Endothelial cell of umbilical vein (primary cell): Measurements from ENCODE around the gene ORAI3. TPM values are rescaled to one million over a fixed set of nuclear protein-coding genes. Genes with fewer than 3 reads are reported as not detected.

Experiments used
- BruUV-seq: library from RNA; stranded (reverse); fragments of 400-500 nt; replicated peaks from 2 replicates; lab custom pipeline; 2021; lab: Mats Ljungman, UMichigan
- CTCF ChIA-PET: fragments of 300-600, 350-600 bp; sonication (Branson Sonifier 250); formaldehyde crosslinking; loops from one replicate; lab custom pipeline; 2021; ENCODE audit warnings: antibody characterized with exemption, inconsistent platforms; lab: Charles Lee
- POLR2A ChIA-PET: fragments of 300-600, 350-600 bp; sonication (Branson Sonifier 250); formaldehyde crosslinking; loops from one replicate; lab custom pipeline; 2021; ENCODE audit warnings: antibody characterized with exemption, inconsistent platforms; lab: Charles Lee
- DNase-seq: peaks from one replicate; pipeline ENCODE4 v3.0.0-alpha.2; 2011; ENCODE audit warnings: low read depth, low spot score
- FAIRE-seq: peaks from 2 replicates; lab custom pipeline; 2011; peaks lifted over from hg19 to GRCh38; lab: Jason Lieb, UNC
- H2AFZ ChIP-seq: 2 replicates; pipeline ENCODE4 v1.6.0; 2012; ENCODE audit warnings: low read depth, low read length, control low read depth, inconsistent platforms
- H3K27ac ChIP-seq: 2 replicates; pipeline ENCODE4 v1.5.1; 2011; ENCODE audit warnings: low read depth, mild to moderate bottlenecking, control low read depth, low read length, moderate library complexity; ENCODE audit not compliant: insufficient read depth
- H3K27me3 ChIP-seq, 2 experiments: 2 replicates each; pipeline versions ENCODE4 v1.6.0 to v1.6.1; 2011; ENCODE audit warnings: low read length in 2 of 2, mixed read lengths in 1 of 2; ENCODE audit not compliant: control insufficient read depth in 2 of 2, insufficient read depth in 2 of 2
- H3K36me3 ChIP-seq, 2 experiments: 2 replicates in 1 of 2; 3 replicates in 1 of 2; pipeline ENCODE4 v1.5.1; 2011; ENCODE audit warnings: low read length in 2 of 2, mild to moderate bottlenecking in 1 of 2, moderate library complexity in 1 of 2; ENCODE audit not compliant: control insufficient read depth in 2 of 2, insufficient read depth in 2 of 2; ENCODE audit errors: extremely low read depth in 1 of 2
- H3K4me1 ChIP-seq: 3 replicates; pipeline ENCODE4 v1.5.1; 2011; ENCODE audit warnings: mild to moderate bottlenecking, low read length; ENCODE audit not compliant: control insufficient read depth, insufficient read depth; ENCODE audit errors: extremely low read depth
- H3K4me2 ChIP-seq: 2 replicates; pipeline ENCODE4 v1.6.1; 2011; ENCODE audit warnings: low read length, control low read depth, mixed read lengths; ENCODE audit not compliant: insufficient read depth
- H3K4me3 ChIP-seq, 3 experiments: fragments of 200-600 bp in 1 of 3; sonication (generic), shearing (Covaris generic) in 1 of 3; replicated peaks in 1 of 3; 2 replicates each; pipeline ENCODE4 v1.5.1; 2011 to 2016; ENCODE audit warnings: control low read depth in 3 of 3, low read length in 3 of 3, mild to moderate bottlenecking in 2 of 3, inconsistent platforms in 1 of 3, low read depth in 1 of 3, moderate library complexity in 1 of 3; ENCODE audit not compliant: insufficient read depth in 1 of 3
- H3K79me2 ChIP-seq: 2 replicates; pipeline ENCODE4 v1.6.0; 2012; ENCODE audit warnings: low read length, inconsistent platforms; ENCODE audit not compliant: control insufficient read depth, insufficient read depth
- H3K9ac ChIP-seq: replicated peaks from 2 replicates; pipeline ENCODE3; 2011; ENCODE audit warnings: low read length, control low read depth; ENCODE audit not compliant: insufficient read depth; ENCODE audit errors: extremely low read depth
- H3K9me1 ChIP-seq: replicated peaks from 3 replicates; pipeline ENCODE4 v1.6.0; 2011; ENCODE audit warnings: mild to moderate bottlenecking, low read length; ENCODE audit not compliant: control insufficient read depth, insufficient read depth; ENCODE audit errors: extremely low read depth
- H3K9me3 ChIP-seq: replicated peaks from 2 replicates; pipeline ENCODE4 v1.5.1; 2012; ENCODE audit warnings: low read length, inconsistent platforms; ENCODE audit not compliant: control insufficient read depth, insufficient read depth
- H4K20me1 ChIP-seq: replicated peaks from 2 replicates; pipeline ENCODE3; 2011; ENCODE audit warnings: mild to moderate bottlenecking, low read length; ENCODE audit not compliant: control insufficient read depth, insufficient read depth; ENCODE audit errors: extremely low read depth
- EZH2 ChIP-seq: IDR thresholded peaks from 2 replicates; pipeline ENCODE4 v1.6.1; 2012; ENCODE audit warnings: borderline replicate concordance, low read depth, mild to moderate bottlenecking, moderate library complexity, low read length, inconsistent platforms; ENCODE audit not compliant: severe bottlenecking
- FOS ChIP-seq: IDR thresholded peaks from 2 replicates; pipeline ENCODE4 v1.6.1; 2011; ENCODE audit warnings: mild to moderate bottlenecking, low read length, moderate library complexity, borderline replicate concordance; ENCODE audit not compliant: insufficient read depth
- GATA2 ChIP-seq: IDR thresholded peaks from 2 replicates; pipeline ENCODE4 v1.7.0; 2011; ENCODE audit warnings: low read depth, mild to moderate bottlenecking, moderate library complexity, mixed read lengths, low read length; ENCODE audit not compliant: insufficient read length, insufficient read depth
- JUN ChIP-seq: IDR thresholded peaks from 2 replicates; pipeline ENCODE4 v1.6.1; 2011; ENCODE audit warnings: borderline replicate concordance, low read depth; ENCODE audit not compliant: insufficient read length, insufficient read depth
- MYC ChIP-seq: IDR thresholded peaks from one replicate; pipeline ENCODE4 v1.6.1; 2011; ENCODE audit warnings: mild to moderate bottlenecking, low read depth, low read length
- POLR2A ChIP-seq: IDR thresholded peaks from 2 replicates; pipeline ENCODE4 v1.6.1; 2012; ENCODE audit warnings: low read depth, mild to moderate bottlenecking, control low read depth, low read length
- POLR2AphosphoS5 ChIP-seq: IDR thresholded peaks from 2 replicates; pipeline ENCODE4 v1.6.1; 2012; ENCODE audit warnings: low read depth, mild to moderate bottlenecking, control low read depth, low read length, moderate library complexity; ENCODE audit not compliant: insufficient read depth
- dilution Hi-C: fragments of 300-500 bp; cut with MboI; formaldehyde crosslinking; loops from one replicate; pipeline ENCODE4 v1.15.0; 2019; ENCODE audit warnings: low sequenced_read_pairs; ENCODE audit not compliant: extremely low pct_ligation_motif_present
- intact Hi-C: fragments of 100-400 bp; cut with micrococcal nuclease; formaldehyde crosslinking; loops from one replicate; pipeline ENCODE4 v1.10.0; 2022
- polyA plus RNA-seq, 4 experiments: library from polyadenylated mRNA; depleted of rRNA in 3 of 4; stranded (reverse) in 3 of 4; unstranded in 1 of 4; fragments of >200 nt; gene quantifications; 2 replicates each; pipeline versions ENCODE4 v1.2.1 to v1.2.3, GENCODE V29; 2011 to 2012; ENCODE audit warnings: missing spikeins in 1 of 4
- total RNA-seq: library from RNA; stranded (reverse); gene quantifications from 2 replicates; pipeline ENCODE4 v1.2.3, GENCODE V29; 2021
- TF ChIP-seq, protein P1 (sequence below), 2 donors: IDR thresholded peaks; 1 replicate in 1 of 2; 2 replicates in 1 of 2; pipeline ENCODE4 v1.5.1; 2011; ENCODE audit warnings: low read length in 2 of 2, mild to moderate bottlenecking in 2 of 2, moderate library complexity in 2 of 2, control low read depth in 1 of 2, inconsistent platforms in 1 of 2, low read depth in 1 of 2; ENCODE audit not compliant: insufficient read depth in 1 of 2; ENCODE audit errors: extremely low read depth in 1 of 2
- TF ChIP-seq, protein P2 (sequence below): IDR thresholded peaks from 2 replicates; pipeline ENCODE4 v1.6.1; 2011; ENCODE audit not compliant: insufficient read depth, insufficient read length

The ORAI3 gene
- total and polyA plus RNA-seq, 2 donors (not counting 3 experiments of a cell fraction or from before 2014, with no cell fraction given) = 17.6 to 25.4 TPM

DNA sequence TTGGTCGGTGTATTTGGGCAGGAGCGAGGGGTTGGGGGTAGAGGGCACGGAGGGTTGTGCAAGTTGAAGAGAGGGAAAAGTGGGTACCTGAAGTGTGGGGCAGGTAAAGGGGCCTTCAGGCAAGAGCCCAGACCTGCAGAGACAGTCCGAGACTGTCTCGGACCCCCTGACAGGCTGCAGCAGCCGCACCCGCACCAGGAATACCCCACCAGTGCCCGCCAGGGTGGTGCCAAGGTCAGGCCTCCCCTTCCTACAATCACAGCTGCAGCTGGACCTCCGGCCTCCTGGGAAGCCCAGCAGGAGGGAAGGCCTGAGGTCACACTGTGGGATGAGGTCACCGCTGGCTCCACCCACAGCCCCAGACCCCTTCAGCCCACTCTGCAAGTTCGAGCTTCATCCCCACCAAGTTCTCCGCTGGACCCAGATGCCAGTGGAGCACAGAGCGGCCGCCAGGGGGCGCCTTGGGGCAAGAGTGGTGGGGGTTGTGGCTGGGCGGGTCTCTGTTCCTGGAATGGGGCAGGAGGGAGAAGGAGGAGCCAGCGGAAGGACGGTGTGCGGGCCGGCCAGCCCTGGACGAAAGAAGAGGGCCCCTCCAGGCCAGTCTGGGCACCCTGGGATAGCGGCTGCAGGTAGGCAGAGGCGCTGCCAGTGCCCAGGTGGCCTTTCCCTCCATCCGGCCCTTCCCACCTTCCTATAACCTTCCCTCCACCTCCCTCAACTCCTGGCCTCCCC is 36.0 kb downstream of the ORAI3 start, which contains the start of gene HSD3B7:
TSS of gene HSD3B7 (plus strand) at position 539 of the 732 bp plus-strand sequence. CDS start 452 bp downstream, outside the sequence.
- dilution Hi-C loops (no loop called here), intact Hi-C loops (loop anchor here (1.0 to 10.0 kb wide), 7 partner anchors 89 to 883 kb away; partner anchors contain the start of genes ZNF646 and ZNF668)
- FAIRE-seq (peak; percentile 89), DNase-seq (peak; percentile 69)
- no peak within 1 kb of the TSS for H3K27ac ChIP-seq
- H3K9me3 ChIP-seq = no peaks in the 10 kb centered on the region
- peak within 1 kb of the TSS in 1 of 3 experiments; percentile 19 for H3K4me3 ChIP-seq
- no peak for TF ChIP-seq EZH2
- no peak for TF ChIP-seq GATA2
- no peak for TF ChIP-seq FOS
- TF ChIP-seq, protein P1, sequence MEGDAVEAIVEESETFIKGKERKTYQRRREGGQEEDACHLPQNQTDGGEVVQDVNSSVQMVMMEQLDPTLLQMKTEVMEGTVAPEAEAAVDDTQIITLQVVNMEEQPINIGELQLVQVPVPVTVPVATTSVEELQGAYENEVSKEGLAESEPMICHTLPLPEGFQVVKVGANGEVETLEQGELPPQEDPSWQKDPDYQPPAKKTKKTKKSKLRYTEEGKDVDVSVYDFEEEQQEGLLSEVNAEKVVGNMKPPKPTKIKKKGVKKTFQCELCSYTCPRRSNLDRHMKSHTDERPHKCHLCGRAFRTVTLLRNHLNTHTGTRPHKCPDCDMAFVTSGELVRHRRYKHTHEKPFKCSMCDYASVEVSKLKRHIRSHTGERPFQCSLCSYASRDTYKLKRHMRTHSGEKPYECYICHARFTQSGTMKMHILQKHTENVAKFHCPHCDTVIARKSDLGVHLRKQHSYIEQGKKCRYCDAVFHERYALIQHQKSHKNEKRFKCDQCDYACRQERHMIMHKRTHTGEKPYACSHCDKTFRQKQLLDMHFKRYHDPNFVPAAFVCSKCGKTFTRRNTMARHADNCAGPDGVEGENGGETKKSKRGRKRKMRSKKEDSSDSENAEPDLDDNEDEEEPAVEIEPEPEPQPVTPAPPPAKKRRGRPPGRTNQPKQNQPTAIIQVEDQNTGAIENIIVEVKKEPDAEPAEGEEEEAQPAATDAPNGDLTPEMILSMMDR (IDR thresholded peaks at IDR 0.05; ENCODE audit: extremely low read depth in 1 of 2, insufficient read depth in 1 of 2, low read depth in 1 of 2, low read length in 2 of 2) = peak; percentile 93 to 97
- TF ChIP-seq POLR2AphosphoS5 = peak; percentile 33
- TF ChIP-seq, protein P2, sequence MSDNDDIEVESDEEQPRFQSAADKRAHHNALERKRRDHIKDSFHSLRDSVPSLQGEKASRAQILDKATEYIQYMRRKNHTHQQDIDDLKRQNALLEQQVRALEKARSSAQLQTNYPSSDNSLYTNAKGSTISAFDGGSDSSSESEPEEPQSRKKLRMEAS = no peak
- no peak for TF ChIP-seq MYC
- no peak for TF ChIP-seq JUN
- no peak for TF ChIP-seq POLR2A
- peaks cover 4 to 16% of the 10 kb centered on the region in 2 experiments for H3K36me3 ChIP-seq
- no peaks in the 10 kb centered on the region for H3K4me1 ChIP-seq
- H3K9ac ChIP-seq = no peak within 1 kb of the TSS
- H3K27me3 ChIP-seq = no peaks in the 10 kb centered on the region
- ChIA-PET CTCF (interaction anchor here (0.6 to 5.0 kb wide), 39 partner anchors 9 to 883 kb away, joined by 3 to 66 read pairs (median 5); partner anchors contain the start of genes KAT8, SETD1A, STX4 and VKORC1), POLR2A (interaction anchor here (1.1 to 1.2 kb wide), 2 partner anchors 195 kb away, joined by 4 read pairs; partner anchors contain the start of gene FUS)
- no peaks in the 10 kb centered on the region for H4K20me1 ChIP-seq
- no peak within 1 kb of the TSS for H3K4me2 ChIP-seq
- no TSS peak for BruUV-seq
- no peaks in the 10 kb centered on the region for H3K9me1 ChIP-seq
- peak within 1 kb of the TSS; percentile 43 for H2AFZ ChIP-seq
- no peaks in the 10 kb centered on the region for H3K79me2 ChIP-seq
